ENCODE measurements around the gene GPRC5A.

GRCh38 chr12:12924169-12924568 lies 32.8 kb downstream of the GPRC5A start:
- TF ChIP-seq CTCF (conservative IDR thresholded peaks at IDR 0.05; ENCODE audit: low read depth, low read length): no peak
- no peak for TF ChIP-seq EZH2 (IDR thresholded peaks at IDR 0.05; ENCODE audit: borderline replicate concordance, low read depth, low read length, poor library complexity, severe bottlenecking)

Measured in A673 (cell line).